Hepatocyte (in vitro differentiated cells): ENCODE measurements around the gene ARHGAP15. TPM values are rescaled to one million over a fixed set of nuclear protein-coding genes. Genes with fewer than 3 reads are reported as not detected.

Experiments
- DNase-seq: peaks from one replicate; pipeline ENCODE4 v3.0.0-alpha.2; 2016; ENCODE audit warnings: low spot score
- H2AFZ ChIP-seq: fragments of 200-600 bp; sonication (generic); 2 replicates; pipeline ENCODE4 v1.6.0; 2016; ENCODE audit warnings: antibody characterized with exemption, mild to moderate bottlenecking
- H3K27ac ChIP-seq: fragments of 200-600 bp; sonication (generic); 2 replicates; pipeline ENCODE4 v1.5.1; 2016; ENCODE audit warnings: mild to moderate bottlenecking
- H3K27me3 ChIP-seq: fragments of 200-600 bp; sonication (generic); 2 replicates; pipeline ENCODE4 v1.6.1; 2016
- H3K36me3 ChIP-seq: fragments of 200-600 bp; sonication (generic); replicated peaks from 2 replicates; pipeline ENCODE4 v1.5.1; 2016; ENCODE audit warnings: low read depth; ENCODE audit not compliant: insufficient read depth
- H3K4me1 ChIP-seq: fragments of 200-600 bp; sonication (generic); 2 replicates; pipeline ENCODE4 v1.5.1; 2016; ENCODE audit warnings: mild to moderate bottlenecking, moderate library complexity; ENCODE audit not compliant: insufficient read depth
- H3K4me2 ChIP-seq: fragments of 200-600 bp; sonication (generic); 2 replicates; pipeline ENCODE4 v1.6.0; 2016
- H3K4me3 ChIP-seq: fragments of 200-600 bp; sonication (generic); 2 replicates; pipeline ENCODE4 v1.5.1; 2016; ENCODE audit warnings: mild to moderate bottlenecking
- H3K79me2 ChIP-seq: fragments of 200-600 bp; sonication (generic); 2 replicates; pipeline ENCODE4 v1.6.0; 2017; ENCODE audit warnings: mild to moderate bottlenecking
- H3K9me2 ChIP-seq: fragments of 200-600 bp; sonication (generic); replicated peaks from 2 replicates; pipeline ENCODE4 v1.6.0; 2017; ENCODE audit warnings: mild to moderate bottlenecking; ENCODE audit not compliant: insufficient read depth
- H3K9me3 ChIP-seq: fragments of 200-600 bp; sonication (generic); 2 replicates; pipeline ENCODE4 v1.5.1; 2016; ENCODE audit warnings: low read depth, mild to moderate bottlenecking
- H4K20me1 ChIP-seq: fragments of 200-600 bp; sonication (generic); 2 replicates; pipeline ENCODE4 v1.6.0; 2016; ENCODE audit warnings: mild to moderate bottlenecking; ENCODE audit not compliant: insufficient read depth, poor library complexity, severe bottlenecking
- EZH2 ChIP-seq: fragments of 200-600 bp; sonication (generic); IDR thresholded peaks from 2 replicates; pipeline ENCODE4 v1.6.1; 2016; ENCODE audit warnings: antibody characterized with exemption, mild to moderate bottlenecking, borderline replicate concordance
- EZH2phosphoT487 ChIP-seq: fragments of 200-600 bp; sonication (generic); IDR thresholded peaks from one replicate; pipeline ENCODE4 v1.6.1; 2018; ENCODE audit warnings: antibody characterized with exemption, mild to moderate bottlenecking, low read depth, moderate library complexity; ENCODE audit not compliant: unreplicated experiment, severe bottlenecking
- WGBS: methylation state at CpG from one replicate; pipeline ENCODE4 v1.1.6; 2016; ENCODE audit warnings: low lambda C conversion rate; ENCODE audit errors: missing lambda C conversion rate; 5-methylcytosine and 5-hydroxymethylcytosine counted together
- polyA plus RNA-seq: library from polyadenylated mRNA; unstranded; fragments of >200 nt; fragmentation: Nextera tagmentation; extraction: Ambion mirVana; gene quantifications from 2 replicates; pipeline ENCODE4 v1.2.1, GENCODE V29; 2016
- total RNA-seq: library from RNA; depleted of rRNA; stranded (reverse); fragments of >200 nt; gene quantifications from 2 replicates; pipeline ENCODE4 v1.2.3, GENCODE V29; 2014
- TF ChIP-seq, protein P1 (sequence below): fragments of 200-600 bp; sonication (generic); IDR thresholded peaks from 2 replicates; pipeline ENCODE4 v1.5.1; 2016; ENCODE audit warnings: antibody characterized with exemption, mild to moderate bottlenecking; ENCODE audit not compliant: poor library complexity

ARHGAP15 gene
- total and polyA plus RNA-seq, 2 experiments from 2014 or later = 0.17 TPM; not detected in 1

DNA sequence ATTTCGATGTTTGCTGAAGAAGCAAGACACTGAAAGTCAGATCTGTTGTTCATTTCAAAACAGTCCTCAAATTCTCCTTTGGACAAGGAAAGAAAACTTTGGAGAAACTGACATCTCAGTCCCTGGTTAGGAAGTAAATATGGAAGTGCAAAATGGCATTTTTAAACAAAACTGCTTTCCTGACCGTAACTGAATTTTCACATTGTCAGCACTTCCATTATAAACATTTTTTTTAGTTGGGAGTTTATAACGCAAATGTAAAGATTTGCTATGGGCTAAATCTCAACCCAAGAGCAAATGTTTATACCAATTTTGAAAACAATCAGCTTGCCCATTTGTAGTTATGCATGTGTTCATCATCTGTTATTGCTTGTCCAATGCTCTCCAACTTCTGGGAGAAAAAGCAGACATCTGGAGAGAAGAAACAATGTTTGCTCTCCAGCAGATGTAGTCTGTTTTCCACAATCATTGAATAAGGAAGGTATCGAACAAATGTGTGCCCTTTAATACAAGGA lies 520.1 kb downstream of the ARHGAP15 start:
- no peaks in the 10 kb centered on the region for H3K4me1 ChIP-seq
- no peaks in the 10 kb centered on the region for H3K36me3 ChIP-seq
- no peak overlapping the region for H3K4me3 ChIP-seq
- H2AFZ ChIP-seq = no peak overlapping the region
- H4K20me1 ChIP-seq = no peaks in the 10 kb centered on the region
- H3K4me2 ChIP-seq = no peak overlapping the region
- no peak overlapping the region for H3K27ac ChIP-seq
- TF ChIP-seq, protein P1, sequence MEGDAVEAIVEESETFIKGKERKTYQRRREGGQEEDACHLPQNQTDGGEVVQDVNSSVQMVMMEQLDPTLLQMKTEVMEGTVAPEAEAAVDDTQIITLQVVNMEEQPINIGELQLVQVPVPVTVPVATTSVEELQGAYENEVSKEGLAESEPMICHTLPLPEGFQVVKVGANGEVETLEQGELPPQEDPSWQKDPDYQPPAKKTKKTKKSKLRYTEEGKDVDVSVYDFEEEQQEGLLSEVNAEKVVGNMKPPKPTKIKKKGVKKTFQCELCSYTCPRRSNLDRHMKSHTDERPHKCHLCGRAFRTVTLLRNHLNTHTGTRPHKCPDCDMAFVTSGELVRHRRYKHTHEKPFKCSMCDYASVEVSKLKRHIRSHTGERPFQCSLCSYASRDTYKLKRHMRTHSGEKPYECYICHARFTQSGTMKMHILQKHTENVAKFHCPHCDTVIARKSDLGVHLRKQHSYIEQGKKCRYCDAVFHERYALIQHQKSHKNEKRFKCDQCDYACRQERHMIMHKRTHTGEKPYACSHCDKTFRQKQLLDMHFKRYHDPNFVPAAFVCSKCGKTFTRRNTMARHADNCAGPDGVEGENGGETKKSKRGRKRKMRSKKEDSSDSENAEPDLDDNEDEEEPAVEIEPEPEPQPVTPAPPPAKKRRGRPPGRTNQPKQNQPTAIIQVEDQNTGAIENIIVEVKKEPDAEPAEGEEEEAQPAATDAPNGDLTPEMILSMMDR = no peak
- TF ChIP-seq EZH2phosphoT487 = no peak
- TF ChIP-seq EZH2 = no peak
- no peaks in the 10 kb centered on the region for H3K27me3 ChIP-seq
- H3K9me3 ChIP-seq = no peaks in the 10 kb centered on the region
- no peaks in the 10 kb centered on the region for H3K79me2 ChIP-seq
- no peak for DNase-seq
- WGBS = 74% methylated on average over 4 of the region's 4 CpGs
- H3K9me2 ChIP-seq = no peaks in the 10 kb centered on the region

DNA sequence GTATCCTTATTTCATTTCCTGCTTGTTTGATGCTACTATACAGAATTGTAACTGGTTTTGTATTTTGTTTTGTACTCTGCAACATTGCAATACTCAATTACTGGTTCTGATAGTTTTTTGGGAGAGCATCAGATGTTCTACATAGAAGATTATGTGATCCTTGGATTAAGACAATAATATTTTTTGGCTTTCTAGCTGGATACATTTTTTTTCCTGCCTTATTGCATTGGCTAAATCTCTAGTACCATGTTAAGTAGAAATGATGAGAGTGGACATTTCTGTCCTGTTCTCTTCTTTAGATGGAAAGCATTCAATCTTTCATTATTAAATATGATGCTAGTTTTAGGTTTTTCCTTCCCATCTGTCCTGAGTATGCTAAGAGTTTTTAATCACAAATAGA lies 523.5 kb downstream of the ARHGAP15 start:
- no peaks in the 10 kb centered on the region for H3K27me3 ChIP-seq
- no peaks in the 10 kb centered on the region for H3K9me2 ChIP-seq
- no peaks in the 10 kb centered on the region for H4K20me1 ChIP-seq
- no peak overlapping the region for H3K4me2 ChIP-seq
- no peaks in the 10 kb centered on the region for H3K4me1 ChIP-seq
- no peaks in the 10 kb centered on the region for H3K36me3 ChIP-seq
- H3K4me3 ChIP-seq = no peak overlapping the region
- no peak for TF ChIP-seq EZH2
- no peak for TF ChIP-seq EZH2phosphoT487
- TF ChIP-seq, protein P1 = no peak
- no peaks in the 10 kb centered on the region for H3K9me3 ChIP-seq
- no peak for DNase-seq
- H2AFZ ChIP-seq = no peak overlapping the region
- H3K27ac ChIP-seq = no peak overlapping the region
- no peaks in the 10 kb centered on the region for H3K79me2 ChIP-seq

DNA sequence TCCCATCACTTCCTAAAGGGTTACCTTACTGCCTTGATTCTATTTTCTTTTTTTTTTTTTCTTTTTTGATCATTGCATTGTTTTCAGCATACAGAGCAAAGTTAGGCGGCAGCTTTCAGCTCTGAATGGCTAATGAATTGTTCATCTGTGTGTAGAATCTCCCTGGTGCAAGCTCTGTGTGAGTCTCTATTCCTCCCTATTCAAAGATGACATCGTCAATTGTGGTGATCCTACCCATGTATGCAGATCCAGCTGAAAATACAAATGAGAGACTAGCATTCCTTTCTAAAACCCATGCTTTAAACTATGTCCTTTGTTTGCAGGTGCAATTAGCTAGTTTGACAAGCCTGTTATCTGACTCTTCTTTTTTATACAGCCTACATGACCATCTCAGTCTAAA lies 539.0 kb downstream of the ARHGAP15 start:
- no peak for DNase-seq
- TF ChIP-seq, protein P1 = no peak
- TF ChIP-seq EZH2phosphoT487 = no peak
- no peak for TF ChIP-seq EZH2
- Histone ChIP-seq H3K9me3 (no peaks in the 10 kb centered on the region), H3K4me2 (no peak overlapping the region), H3K79me2 (no peaks in the 10 kb centered on the region), H3K36me3 (no peaks in the 10 kb centered on the region), H4K20me1 (no peaks in the 10 kb centered on the region), H3K9me2 (no peaks in the 10 kb centered on the region), H3K27me3 (no peaks in the 10 kb centered on the region), H3K27ac (no peak overlapping the region), H3K4me1 (no peaks in the 10 kb centered on the region), H3K4me3 (no peak overlapping the region), H2AFZ (no peak overlapping the region)
- 86% methylated on average over 2 of the region's 2 CpGs for WGBS

DNA sequence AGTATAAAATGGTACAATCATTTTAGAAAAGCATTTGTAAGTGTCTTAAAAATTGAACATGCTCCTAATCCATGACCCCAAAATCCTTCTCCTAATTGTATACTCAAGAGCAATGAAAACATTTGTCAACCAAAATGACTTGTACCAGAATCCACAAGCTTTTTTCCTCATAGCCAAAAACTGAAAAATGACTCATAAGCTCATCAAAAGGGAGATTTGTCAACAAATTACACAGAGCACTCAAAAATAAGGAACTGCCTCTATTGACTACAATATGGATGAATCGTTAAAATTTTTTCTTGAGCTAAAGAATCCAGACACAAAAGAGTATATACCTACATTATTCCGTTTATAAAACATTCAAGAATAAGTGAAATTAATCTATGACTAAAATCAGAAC lies 544.8 kb downstream of the ARHGAP15 start:
- TF ChIP-seq, protein P1 = no peak
- TF ChIP-seq EZH2phosphoT487 (no peak), EZH2 (no peak)
- WGBS = 94% methylated on average over 2 of the region's 2 CpGs
- Histone ChIP-seq H2AFZ (no peak overlapping the region), H3K27ac (no peak overlapping the region), H3K4me2 (no peak overlapping the region), H3K4me3 (no peak overlapping the region), H3K79me2 (no peaks in the 10 kb centered on the region), H3K36me3 (no peaks in the 10 kb centered on the region), H3K9me2 (no peaks in the 10 kb centered on the region), H3K4me1 (no peaks in the 10 kb centered on the region), H3K9me3 (no peaks in the 10 kb centered on the region), H3K27me3 (no peaks in the 10 kb centered on the region), H4K20me1 (no peaks in the 10 kb centered on the region)
- no peak for DNase-seq
